Heart left ventricle (tissue), 13 donors: ENCODE results near the gene GABARAP.

Source experiments
- POLR2A ChIP-seq, 2 donors: fragments of 450-650 bp; IDR thresholded peaks; one replicate each; pipeline ENCODE4 v1.6.1; 2017; ENCODE audit warnings: antibody characterized with exemption in 2 of 2, mild to moderate bottlenecking in 2 of 2, moderate library complexity in 2 of 2
- TF ChIP-seq, protein P1 (sequence below), 12 donors: fragments of 200-600 bp; sonication (generic) in 4 of 12; IDR thresholded peaks; one replicate each; pipeline versions ENCODE4 v1.5.0 to v1.8.0; 2018 to 2022; ENCODE audit warnings: antibody characterized with exemption in 12 of 12, mild to moderate bottlenecking in 5 of 12
- donor health status: ischemic (EF 13 %, LVEDD 7.1; RV severe dilation, severe dysfunction).
- donor health status: DM: no; HTN: yes; CAD: no.
- donor health status: DM: no; HTN: no; CAD: no.
- donor health status: ischemic (EF 25% LVEDD 6.9; RV normal size, moderate dysfunction).
- donor health status: ischemic (EF 25% LVEDD 5.7; RV mildly dilated, moderate dysfunction).
- donor health status: ischemic (EF 35%, LVEDD 5.7; RV mildly dilated, moderate dysfunction).
- donor health status: nonischemic (EF 11% LVEDD 7.7; RV severe dilation, severe dysfunction).
- donor health status: DM: yes; HTN: yes; CAD: no.
- donor health status: PGD.
- donor health status: ischemic (EF 29% LVEDD 5.4; RV normal size, mild dysfunction).
- donor health status: nonischemic (EF 23%, LVEDD 6.1; RV moderate dilation, normal function).

- TF ChIP-seq, protein P1, sequence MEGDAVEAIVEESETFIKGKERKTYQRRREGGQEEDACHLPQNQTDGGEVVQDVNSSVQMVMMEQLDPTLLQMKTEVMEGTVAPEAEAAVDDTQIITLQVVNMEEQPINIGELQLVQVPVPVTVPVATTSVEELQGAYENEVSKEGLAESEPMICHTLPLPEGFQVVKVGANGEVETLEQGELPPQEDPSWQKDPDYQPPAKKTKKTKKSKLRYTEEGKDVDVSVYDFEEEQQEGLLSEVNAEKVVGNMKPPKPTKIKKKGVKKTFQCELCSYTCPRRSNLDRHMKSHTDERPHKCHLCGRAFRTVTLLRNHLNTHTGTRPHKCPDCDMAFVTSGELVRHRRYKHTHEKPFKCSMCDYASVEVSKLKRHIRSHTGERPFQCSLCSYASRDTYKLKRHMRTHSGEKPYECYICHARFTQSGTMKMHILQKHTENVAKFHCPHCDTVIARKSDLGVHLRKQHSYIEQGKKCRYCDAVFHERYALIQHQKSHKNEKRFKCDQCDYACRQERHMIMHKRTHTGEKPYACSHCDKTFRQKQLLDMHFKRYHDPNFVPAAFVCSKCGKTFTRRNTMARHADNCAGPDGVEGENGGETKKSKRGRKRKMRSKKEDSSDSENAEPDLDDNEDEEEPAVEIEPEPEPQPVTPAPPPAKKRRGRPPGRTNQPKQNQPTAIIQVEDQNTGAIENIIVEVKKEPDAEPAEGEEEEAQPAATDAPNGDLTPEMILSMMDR (IDR thresholded peaks at IDR 0.05): no peak
- TF ChIP-seq POLR2A (IDR thresholded peaks at IDR 0.05): no peak
These were observed 34.9 kb downstream of the GABARAP start for GRCh38 chr17:7207120-7208001.
